Naive thymus-derived CD4-positive, alpha-beta T cell (primary cell): Measurements from ENCODE around the gene EXTL2. TPM values are rescaled to one million over a fixed set of nuclear protein-coding genes. Genes with fewer than 3 reads are reported as not detected.

Experiments used
- ATAC-seq: fragments of 150-1000 bp; cut with Tn5 transposase; 2 replicates; pipeline ENCODE4 v1.10.0; 2021; ENCODE audit warnings: mild to moderate bottlenecking, moderate library complexity
- CTCF ChIA-PET: fragments of 350-600 bp; sonication (Branson Sonifier 250); formaldehyde crosslinking; loops from one replicate; lab custom pipeline; 2021; ENCODE audit warnings: antibody characterized with exemption; lab: Charles Lee
- POLR2A ChIA-PET: fragments of 350-600 bp; sonication (Branson Sonifier 250); formaldehyde crosslinking; loops from one replicate; lab custom pipeline; 2021; ENCODE audit warnings: antibody characterized with exemption, inconsistent platforms; lab: Charles Lee
- DNase-seq, 9 donors: peaks; one replicate each; pipeline versions ENCODE4 v3.0.0 to v3.0.0-alpha.2; 2020 to 2022; ENCODE audit warnings: mixed read lengths in 1 of 9
- H3K27ac ChIP-seq: one replicate; pipeline ENCODE4 v1.7.0; 2013; ENCODE audit warnings: mild to moderate bottlenecking, low read depth, low read length, moderate library complexity
- H3K27me3 ChIP-seq, 2 donors: one replicate each; pipeline ENCODE4 v1.7.0; 2013; ENCODE audit warnings: low read length in 2 of 2, mild to moderate bottlenecking in 2 of 2, moderate library complexity in 2 of 2; ENCODE audit not compliant: control insufficient read depth in 2 of 2, insufficient read depth in 2 of 2
- H3K36me3 ChIP-seq, 3 experiments: 1 replicate in 2 of 3; 2 replicates in 1 of 3; pipeline ENCODE4 v1.7.0; 2013; ENCODE audit warnings: low read length in 3 of 3, mild to moderate bottlenecking in 3 of 3, moderate library complexity in 1 of 3; ENCODE audit not compliant: insufficient read depth in 3 of 3, control insufficient read depth in 2 of 3
- H3K4me1 ChIP-seq, 2 donors: one replicate each; pipeline ENCODE4 v1.7.0; 2013; ENCODE audit warnings: low read length in 2 of 2, mild to moderate bottlenecking in 2 of 2, moderate library complexity in 1 of 2; ENCODE audit not compliant: control insufficient read depth in 2 of 2, insufficient read depth in 2 of 2
- H3K4me3 ChIP-seq: 2 replicates; pipeline ENCODE4 v1.7.0; 2013; ENCODE audit warnings: mild to moderate bottlenecking, low read length
- H3K9me3 ChIP-seq, 3 experiments: 1 replicate in 2 of 3; 2 replicates in 1 of 3; pipeline ENCODE4 v1.7.0; 2013; ENCODE audit warnings: low read length in 3 of 3; ENCODE audit not compliant: control insufficient read depth in 2 of 3
- H3K27ac Mint-ChIP-seq, 9 donors: one replicate each; pipeline ENCODE4 v1.8.0; 2020 to 2022; ENCODE audit warnings: mixed read lengths in 9 of 9, mild to moderate bottlenecking in 8 of 9, moderate library complexity in 5 of 9, inconsistent platforms in 2 of 9
- H3K27me3 Mint-ChIP-seq, 5 donors: one replicate each; pipeline ENCODE4 v1.8.0; 2021 to 2022; ENCODE audit warnings: mixed read lengths in 5 of 5, mild to moderate bottlenecking in 1 of 5
- H3K36me3 Mint-ChIP-seq, 5 donors: one replicate each; pipeline ENCODE4 v1.8.0; 2020 to 2022; ENCODE audit warnings: mixed read lengths in 5 of 5, mild to moderate bottlenecking in 3 of 5, inconsistent platforms in 1 of 5
- H3K4me1 Mint-ChIP-seq, 7 donors: one replicate each; pipeline ENCODE4 v1.8.0; 2020 to 2022; ENCODE audit warnings: mixed read lengths in 7 of 7, mild to moderate bottlenecking in 3 of 7, inconsistent platforms in 1 of 7
- H3K4me3 Mint-ChIP-seq, 10 donors: one replicate each; pipeline ENCODE4 v1.8.0; 2020 to 2022; ENCODE audit warnings: mild to moderate bottlenecking in 10 of 10, mixed read lengths in 10 of 10, moderate library complexity in 6 of 10, inconsistent platforms in 2 of 10
- H3K9me3 Mint-ChIP-seq, 11 donors: one replicate each; pipeline ENCODE4 v1.8.0; 2020 to 2022; ENCODE audit warnings: mixed read lengths in 11 of 11, mild to moderate bottlenecking in 4 of 11, inconsistent platforms in 1 of 11, moderate library complexity in 1 of 11
- intact Hi-C, 2 donors: fragments of 100-400 bp; cut with micrococcal nuclease; formaldehyde crosslinking; loops; one replicate each; pipeline ENCODE4 v1.15.1; 2023
- polyA plus RNA-seq, 2 donors: library from polyadenylated mRNA; unstranded; fragments of 300-500 nt; fragmentation: Illumina TruSeq; gene quantifications; one replicate each; pipeline ENCODE4 v1.2.3, GENCODE V29; 2021
- total RNA-seq, 6 experiments: library from RNA in 5 of 6; stranded (reverse) in 5 of 6; gene quantifications; 1 replicate in 5 of 6; 2 replicates in 1 of 6; pipeline ENCODE4 v1.2.3 and lab custom pipeline; 2021 to 2026

The EXTL2 gene, protein sequence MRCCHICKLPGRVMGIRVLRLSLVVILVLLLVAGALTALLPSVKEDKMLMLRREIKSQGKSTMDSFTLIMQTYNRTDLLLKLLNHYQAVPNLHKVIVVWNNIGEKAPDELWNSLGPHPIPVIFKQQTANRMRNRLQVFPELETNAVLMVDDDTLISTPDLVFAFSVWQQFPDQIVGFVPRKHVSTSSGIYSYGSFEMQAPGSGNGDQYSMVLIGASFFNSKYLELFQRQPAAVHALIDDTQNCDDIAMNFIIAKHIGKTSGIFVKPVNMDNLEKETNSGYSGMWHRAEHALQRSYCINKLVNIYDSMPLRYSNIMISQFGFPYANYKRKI
- total RNA-seq (1 to 10 TPM; 1.5 to 4.6 (median 3.2) TPM), polyA plus RNA-seq (1 to 10 TPM; 2.3 to 3.7 TPM), total RNA-seq (lab: John Stamatoyannopoulos, UW) (4.3 reads per million, percentile 22 among the genes with 10 or more reads in this experiment)

DNA sequence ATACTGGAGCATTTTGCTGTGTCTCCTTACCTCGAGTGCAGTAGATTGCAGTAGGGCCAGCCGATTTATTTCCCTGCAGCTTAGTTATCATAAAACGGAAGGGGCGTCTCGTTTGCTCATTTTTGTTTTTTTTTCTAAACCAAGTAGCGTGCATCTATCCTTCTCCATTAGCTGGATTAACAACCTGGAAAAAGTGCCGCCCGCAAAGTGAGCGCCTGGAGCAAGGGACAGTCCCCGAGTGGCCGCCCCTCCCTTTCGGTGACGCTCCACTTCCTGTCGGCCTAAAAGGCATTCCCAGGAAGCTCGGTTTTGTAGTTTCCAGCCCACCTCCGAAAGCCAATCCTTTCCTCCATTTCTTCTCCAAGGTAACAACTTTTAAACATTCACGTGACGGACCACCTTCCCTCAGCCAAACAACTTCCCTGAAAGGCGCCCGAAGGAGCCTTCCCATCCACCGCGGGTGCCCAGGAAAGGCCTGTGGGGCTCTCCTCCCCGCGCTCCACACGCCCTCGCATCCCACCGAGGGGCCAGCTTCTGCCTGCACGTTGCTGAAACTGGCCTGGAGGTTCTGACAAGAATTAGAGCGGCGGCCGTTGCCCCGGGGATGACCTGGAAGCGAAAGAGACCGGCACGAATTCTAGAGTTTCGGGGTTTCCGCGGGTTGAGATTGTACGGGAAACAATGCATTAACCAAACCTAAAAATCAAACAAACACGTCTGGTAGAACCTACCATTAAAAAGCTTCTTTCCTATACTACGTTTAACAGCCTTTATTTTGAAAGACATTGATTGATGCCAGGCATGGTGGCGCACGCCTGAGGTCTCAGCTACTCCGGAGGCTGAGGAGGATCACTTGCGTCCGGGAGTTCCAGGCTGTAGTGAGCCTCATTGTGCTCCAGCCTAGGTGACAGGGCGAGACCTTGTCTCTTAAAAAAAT lies at the start of gene EXTL2:
Gene EXTL2 (minus strand): TSS at position 240 of the 937 bp plus-strand sequence. CDS start 6,085 bp downstream, outside the sequence.
- Histone ChIP-seq H3K4me3 (peak within 1 kb of the TSS; percentile 96), H3K9me3 (peaks cover 0 to 4% (median 0%) of the 10 kb centered on the region in 3 experiments), H3K4me1 (peaks cover 7 to 10% of the 10 kb centered on the region in 2 donors), H3K27ac (peak within 1 kb of the TSS; percentile 95), H3K27me3 (no peaks in the 10 kb centered on the region), H3K36me3 (peaks cover 0 to 16% (median 0%) of the 10 kb centered on the region in 3 experiments)
- Mint-ChIP-seq H3K27me3 (no peaks in the 10 kb centered on the region), H3K4me1 (peaks cover 17 to 56% (median 46%) of the 10 kb centered on the region in 7 donors), H3K9me3 (peaks cover 0 to 14% (median 8%) of the 10 kb centered on the region in 11 donors), H3K36me3 (peaks cover 18 to 32% (median 26%) of the 10 kb centered on the region in 5 donors), H3K27ac (peak within 1 kb of the TSS; percentile 95 to 100 (median 99)), H3K4me3 (peak within 1 kb of the TSS; percentile 91 to 100 (median 99))
- ATAC-seq (peak; percentile 22), DNase-seq (peak; percentile 28 to 66 (median 50))
- ChIA-PET CTCF (interaction anchor here (0.8 to 1.5 kb wide), 2 partner anchors 9 to 439 kb away, joined by 3 to 4 read pairs; no protein-coding TSS in a partner anchor), POLR2A (interaction anchor here (0.6 to 3.1 kb wide), 16 partner anchors 9 to 856 kb away, joined by 3 to 17 read pairs (median 4); no protein-coding TSS in a partner anchor)
- intact Hi-C loops, result loop anchor here (1.0 to 10.0 kb wide), 10 partner anchors 18 to 1045 kb away; partner anchors contain the start of genes TRMT13 (in 2 of the 2), AGL (in 1 of the 2), CDC14A (in 1 of the 2) and RTCA (in 1 of the 2)

DNA sequence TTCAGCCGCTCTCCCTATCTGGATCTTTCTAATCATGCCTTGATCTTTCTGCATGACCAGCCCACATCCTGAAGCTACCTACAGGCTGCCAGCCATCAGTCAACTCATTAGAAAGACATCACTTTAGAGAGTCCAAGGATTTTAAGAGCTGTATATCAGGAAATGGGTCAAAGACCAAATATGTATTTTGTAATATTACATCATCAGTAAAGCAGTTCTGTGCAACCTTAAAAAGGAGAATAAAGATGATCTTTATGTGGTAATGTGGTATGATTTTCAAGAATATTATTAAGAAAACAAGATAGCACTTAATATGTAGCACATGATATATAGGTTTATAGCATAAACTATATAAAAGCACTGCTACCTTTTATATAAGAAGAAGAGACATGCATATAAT lies 48.9 kb upstream of the EXTL2 start:
- Mint-ChIP-seq H3K4me1 (peaks cover 40 to 80% (median 75%) of the 10 kb centered on the region in 7 donors), H3K4me3 (peak overlapping the region in 9 of 10 donors; percentile 3 to 82 (median 64)), H3K27ac (peak overlapping the region in 8 of 9 donors; percentile 88 to 99 (median 96)), H3K27me3 (peaks cover 0 to 2% (median 0%) of the 10 kb centered on the region in 5 donors), H3K36me3 (peaks cover 39 to 82% (median 70%) of the 10 kb centered on the region in 5 donors), H3K9me3 (peaks cover 17 to 53% (median 42%) of the 10 kb centered on the region in 11 donors)
- CTCF ChIA-PET, result interaction anchor here (0.6 to 1.3 kb wide), 3 partner anchors 18 to 34 kb away, joined by 3 to 4 read pairs (median 3); no protein-coding TSS in a partner anchor
- POLR2A ChIA-PET, result interaction anchor here (0.5 to 5.4 kb wide), 8 partner anchors 8 to 414 kb away, joined by 3 to 46 read pairs (median 16); partner anchors contain the start of gene S1PR1
- no peak overlapping the region for H3K4me3 ChIP-seq
- intact Hi-C loops, result no loop called here
- no peak for ATAC-seq
- H3K27ac ChIP-seq, result peak overlapping the region; percentile 56
- peaks cover 0 to 4% (median 0%) of the 10 kb centered on the region in 3 experiments for H3K36me3 ChIP-seq
- peaks cover 8 to 38% of the 10 kb centered on the region in 2 donors for H3K4me1 ChIP-seq
- H3K27me3 ChIP-seq, result no peaks in the 10 kb centered on the region
- peaks cover 0 to 6% (median 0%) of the 10 kb centered on the region in 3 experiments for H3K9me3 ChIP-seq
- DNase-seq, result no peak

DNA sequence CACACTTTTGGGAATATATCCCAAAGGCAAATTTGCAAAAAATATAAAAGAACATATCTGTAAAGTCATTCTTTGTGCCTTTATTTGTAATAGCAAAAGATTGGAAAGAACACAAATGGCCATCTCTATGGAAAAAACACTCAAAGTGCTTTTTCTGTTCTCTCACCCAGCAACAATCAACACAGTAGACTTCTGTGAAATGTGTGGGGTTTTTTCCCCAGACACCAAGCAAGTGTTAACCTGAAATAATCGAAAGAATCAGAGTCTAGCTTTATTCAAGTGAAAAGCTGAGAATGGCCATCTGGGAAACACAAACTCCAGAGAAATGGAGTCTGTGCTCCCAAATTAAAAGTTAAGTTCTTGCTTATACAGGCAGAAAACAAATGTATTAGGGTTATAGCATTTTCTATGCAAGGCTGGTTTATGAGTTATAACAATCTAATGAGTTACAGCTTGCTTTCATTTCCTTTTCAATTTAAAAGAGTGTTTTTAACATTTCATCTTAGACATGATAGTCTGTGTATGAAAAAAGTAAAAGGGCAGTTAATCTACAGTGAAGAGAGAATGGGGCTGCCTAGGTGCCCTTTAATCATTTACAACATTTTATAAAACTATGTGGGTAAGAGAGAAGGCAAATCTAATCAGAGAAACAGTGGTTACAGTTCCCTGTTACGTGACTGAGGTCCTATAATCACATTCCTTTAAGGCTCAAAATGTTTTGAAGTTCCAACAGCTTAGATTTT lies 47.8 kb upstream of the EXTL2 start:
- DNase-seq (no peak), ATAC-seq (peak; percentile 56)
- Histone ChIP-seq H3K36me3 (peaks cover 0 to 7% (median 0%) of the 10 kb centered on the region in 3 experiments), H3K4me3 (peak overlapping the region; percentile 22), H3K9me3 (peaks cover 0 to 5% (median 0%) of the 10 kb centered on the region in 3 experiments), H3K4me1 (peaks cover 5 to 35% of the 10 kb centered on the region in 2 donors), H3K27ac (peak overlapping the region; percentile 56), H3K27me3 (no peaks in the 10 kb centered on the region)
- intact Hi-C loops, result loop anchor here in 1 of 2 donors (1.0 kb wide), 2 partner anchors 9 to 15 kb away; no protein-coding TSS in a partner anchor
- CTCF ChIA-PET, result interaction anchor here (0.9 to 2.7 kb wide), 6 partner anchors 10 to 45 kb away, joined by 3 to 11 read pairs (median 4); no protein-coding TSS in a partner anchor
- H3K27ac Mint-ChIP-seq, result peak overlapping the region; percentile 87 to 99 (median 95)
- peaks cover 35 to 81% (median 71%) of the 10 kb centered on the region in 5 donors for H3K36me3 Mint-ChIP-seq
- POLR2A ChIA-PET, result interaction anchor here (0.6 to 5.4 kb wide), 15 partner anchors 7 to 346 kb away, joined by 3 to 46 read pairs (median 6); partner anchors contain the start of gene S1PR1
- peaks cover 0 to 2% (median 0%) of the 10 kb centered on the region in 5 donors for H3K27me3 Mint-ChIP-seq
- H3K9me3 Mint-ChIP-seq, result peaks cover 15 to 53% (median 32%) of the 10 kb centered on the region in 11 donors
- peak overlapping the region; percentile 29 to 82 (median 72) for H3K4me3 Mint-ChIP-seq
- H3K4me1 Mint-ChIP-seq, result peaks cover 37 to 78% (median 73%) of the 10 kb centered on the region in 7 donors

DNA sequence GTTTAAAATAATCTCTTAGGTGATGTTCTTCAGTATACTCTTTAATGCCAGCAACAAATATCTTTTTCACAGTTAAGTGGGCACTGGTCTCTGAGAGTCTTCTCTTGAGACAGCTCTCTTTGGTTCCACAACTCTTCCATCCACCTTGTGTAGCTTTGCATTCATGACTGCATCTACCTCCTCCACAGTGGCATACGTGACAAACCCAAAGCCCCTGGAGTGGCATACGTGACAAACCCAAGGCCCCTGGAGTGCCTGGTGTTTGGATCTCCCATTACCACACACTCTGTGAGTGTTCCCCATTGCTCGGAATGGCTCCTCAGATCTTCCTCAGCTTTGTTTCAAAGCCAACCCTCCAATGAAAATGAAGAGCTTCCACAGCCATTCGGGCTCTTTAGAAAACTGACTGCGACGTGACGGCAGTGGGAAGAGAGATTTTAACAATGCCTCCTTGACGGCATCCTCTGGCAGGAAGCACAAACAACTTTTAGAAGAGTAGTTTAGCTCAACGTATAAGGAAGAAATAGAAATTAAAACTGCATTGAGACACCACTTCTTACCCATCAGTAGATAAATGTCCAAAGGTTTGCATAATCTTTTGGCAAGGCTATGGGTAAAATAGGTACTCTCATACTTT lies 47.1 kb upstream of the EXTL2 start:
- Histone ChIP-seq H3K4me1 (peaks cover 5 to 35% of the 10 kb centered on the region in 2 donors), H3K27ac (peak overlapping the region; percentile 56), H3K27me3 (no peaks in the 10 kb centered on the region), H3K36me3 (peaks cover 0 to 7% (median 0%) of the 10 kb centered on the region in 3 experiments), H3K4me3 (peak overlapping the region; percentile 5), H3K9me3 (no peaks in the 10 kb centered on the region)
- Mint-ChIP-seq H3K36me3 (peaks cover 28 to 77% (median 68%) of the 10 kb centered on the region in 5 donors), H3K4me1 (peaks cover 33 to 75% (median 69%) of the 10 kb centered on the region in 7 donors), H3K4me3 (peak overlapping the region; percentile 61 to 82 (median 72)), H3K9me3 (peaks cover 8 to 49% (median 24%) of the 10 kb centered on the region in 11 donors), H3K27me3 (peaks cover 0 to 2% (median 0%) of the 10 kb centered on the region in 5 donors), H3K27ac (peak overlapping the region; percentile 87 to 99 (median 95))
- ChIA-PET POLR2A (interaction anchor here (1.0 to 5.4 kb wide), 14 partner anchors 8 to 347 kb away, joined by 3 to 46 read pairs (median 4); partner anchors contain the start of gene S1PR1), CTCF (interaction anchor here (0.9 to 2.7 kb wide), 5 partner anchors 9 to 297 kb away, joined by 3 to 11 read pairs (median 3); no protein-coding TSS in a partner anchor)
- ATAC-seq (peak; percentile 29), DNase-seq (peak in 3 of 9 donors; percentile 8 to 50 (median 31))
- intact Hi-C loops, result loop anchor here (1.0 kb wide), 3 partner anchors 8 to 14 kb away; no protein-coding TSS in a partner anchor
